HEK293 (cell line): ENCODE results near the gene EXOSC7.

ENCODE experiments used
- ATF2 ChIP-seq: fragments of 450-650 bp; formaldehyde crosslinking; IDR thresholded peaks from 2 replicates; pipeline ENCODE4 v1.5.1; 2016; ENCODE audit warnings: missing biosample characterization, missing genetic modification characterization, low read depth
- BCL6B ChIP-seq: fragments of 450-650 bp; formaldehyde crosslinking; IDR thresholded peaks from 2 replicates; pipeline ENCODE4 v1.5.1; 2017; ENCODE audit warnings: missing biosample characterization, missing genetic modification characterization
- CTCF ChIP-seq: fragments of 450-650 bp; formaldehyde crosslinking; IDR thresholded peaks from 2 replicates; pipeline ENCODE4 v1.5.1; 2016; ENCODE audit warnings: missing biosample characterization, missing genetic modification characterization
- EGR2 ChIP-seq: fragments of 450-650 bp; formaldehyde crosslinking; IDR thresholded peaks from 2 replicates; pipeline ENCODE4 v1.5.1; 2016; ENCODE audit warnings: low read depth, missing biosample characterization, missing genetic modification characterization
- GLI4 ChIP-seq: fragments of 450-650 bp; formaldehyde crosslinking; IDR thresholded peaks from 2 replicates; pipeline ENCODE4 v1.5.1; 2016; ENCODE audit warnings: missing biosample characterization, missing genetic modification characterization
- KLF17 ChIP-seq: fragments of 450-650 bp; formaldehyde crosslinking; IDR thresholded peaks from 2 replicates; pipeline ENCODE4 v1.5.1; 2016; ENCODE audit warnings: missing biosample characterization, missing genetic modification characterization
- REST ChIP-seq: fragments of 450-650 bp; formaldehyde crosslinking; IDR thresholded peaks from 2 replicates; pipeline ENCODE4 v1.5.1; 2016; ENCODE audit warnings: missing biosample characterization, missing genetic modification characterization
- TCF7L2 ChIP-seq: IDR thresholded peaks from 2 replicates; pipeline ENCODE4 v1.6.1; 2011; ENCODE audit warnings: low read depth, mild to moderate bottlenecking, inconsistent platforms, low read length, moderate library complexity, borderline replicate concordance
- ZBTB8A ChIP-seq: fragments of 450-650 bp; formaldehyde crosslinking; IDR thresholded peaks from 2 replicates; pipeline ENCODE4 v1.5.1; 2016; ENCODE audit warnings: missing biosample characterization, missing genetic modification characterization
- ZNF10 ChIP-seq: fragments of 450-650 bp; formaldehyde crosslinking; IDR thresholded peaks from 2 replicates; pipeline ENCODE4 v1.5.1; 2017; ENCODE audit warnings: missing biosample characterization, missing genetic modification characterization
- ZNF138 ChIP-seq: fragments of 450-650 bp; formaldehyde crosslinking; IDR thresholded peaks from 2 replicates; pipeline ENCODE4 v1.5.1; 2016; ENCODE audit warnings: missing biosample characterization, missing genetic modification characterization, borderline replicate concordance
- ZNF626 ChIP-seq: fragments of 450-650 bp; sonication (Bioruptor Pico); formaldehyde crosslinking; IDR thresholded peaks from 2 replicates; pipeline ENCODE4 v1.5.1; 2018; ENCODE audit warnings: missing biosample characterization, missing genetic modification characterization, inconsistent platforms
- ZNF768 ChIP-seq: fragments of 450-650 bp; formaldehyde crosslinking; IDR thresholded peaks from 2 replicates; pipeline ENCODE4 v1.5.1; 2018; ENCODE audit warnings: missing biosample characterization, mild to moderate bottlenecking, missing genetic modification characterization
- ZSCAN30 ChIP-seq: fragments of 450-650 bp; IDR thresholded peaks from 2 replicates; pipeline ENCODE4 v1.5.1; 2018; ENCODE audit warnings: missing biosample characterization, mild to moderate bottlenecking, missing genetic modification characterization, moderate library complexity

- TF ChIP-seq TCF7L2 = no peak
- no peak for TF ChIP-seq ZSCAN30 (tag by site-specific recombination)
- no peak for TF ChIP-seq EGR2
- TF ChIP-seq ZNF10 (tag by site-specific recombination) = no peak
- TF ChIP-seq CTCF (tag by site-specific recombination) = no peak
- TF ChIP-seq KLF17 (tag by site-specific recombination) = no peak
- TF ChIP-seq ZNF138 (tag by site-specific recombination) = no peak
- TF ChIP-seq ZBTB8A = no peak
- TF ChIP-seq BCL6B (tag by site-specific recombination) = no peak
- no peak for TF ChIP-seq ZNF768
- TF ChIP-seq REST (tag by site-specific recombination) = no peak
- TF ChIP-seq ATF2 (tag by site-specific recombination) = no peak
- TF ChIP-seq ZNF626 (tag by site-specific recombination) = no peak
- TF ChIP-seq GLI4 (tag by site-specific recombination) = no peak
These were observed 78.3 kb downstream of the EXOSC7 start for GRCh38 chr3:45054196-45054857.
